Stimulated activated CD8-positive, alpha-beta memory T cell treated with anti-CD3 and anti-CD28 coated beads, Interleukin-4, amount 100 ng/mL, for 4 hours (primary cell): ENCODE results near the gene CDYL.

Source experiments
- DNase-seq, 2 donors: peaks; one replicate each; pipeline ENCODE4 v3.0.0-alpha.2; 2020; ENCODE audit warnings: low read depth in 2 of 2, low spot score in 1 of 2

Gene CDYL

GRCh38 chr6:4774296-4774695, 1.9 kb upstream of the CDYL start:
- no peak for DNase-seq

DNA sequence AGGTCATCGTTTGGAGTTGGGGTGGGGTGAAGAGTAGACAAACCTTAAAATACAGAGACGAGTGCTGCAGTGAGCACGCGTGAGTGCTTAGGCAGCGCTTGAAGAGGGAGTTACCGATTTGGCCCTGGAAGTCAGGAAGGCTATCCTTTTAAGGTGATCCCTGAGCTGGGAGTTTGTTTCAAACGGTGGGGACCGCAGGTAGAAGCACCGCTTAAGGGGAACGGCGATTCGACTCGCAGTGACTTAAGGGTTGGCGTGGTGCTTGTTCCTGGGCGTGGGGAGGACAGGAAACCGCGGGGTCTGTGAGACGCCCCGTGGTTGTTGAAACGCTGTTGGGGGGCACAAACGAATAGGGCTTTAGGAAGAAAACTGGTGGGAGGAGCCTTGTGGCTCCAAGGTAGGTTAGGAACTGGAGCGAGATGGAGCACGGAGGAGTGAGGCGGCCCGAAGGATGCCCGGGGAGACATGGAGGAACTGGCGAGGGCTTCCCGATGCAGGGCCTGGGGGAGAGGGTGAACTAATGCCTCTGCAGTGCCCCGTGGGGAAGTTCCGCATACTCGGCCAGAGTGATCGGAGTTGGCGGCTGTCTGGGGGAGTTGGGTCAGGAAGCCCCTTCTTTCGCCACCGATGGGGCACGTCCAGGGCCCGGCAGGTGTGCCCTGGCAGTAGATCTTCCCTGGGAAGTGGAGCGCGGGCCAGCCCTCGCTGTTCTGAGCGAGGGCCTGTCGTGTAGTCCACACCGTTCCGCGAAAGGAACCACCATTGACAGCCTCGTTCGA, 1.3 kb upstream of the CDYL start:
- no peak for DNase-seq

DNA sequence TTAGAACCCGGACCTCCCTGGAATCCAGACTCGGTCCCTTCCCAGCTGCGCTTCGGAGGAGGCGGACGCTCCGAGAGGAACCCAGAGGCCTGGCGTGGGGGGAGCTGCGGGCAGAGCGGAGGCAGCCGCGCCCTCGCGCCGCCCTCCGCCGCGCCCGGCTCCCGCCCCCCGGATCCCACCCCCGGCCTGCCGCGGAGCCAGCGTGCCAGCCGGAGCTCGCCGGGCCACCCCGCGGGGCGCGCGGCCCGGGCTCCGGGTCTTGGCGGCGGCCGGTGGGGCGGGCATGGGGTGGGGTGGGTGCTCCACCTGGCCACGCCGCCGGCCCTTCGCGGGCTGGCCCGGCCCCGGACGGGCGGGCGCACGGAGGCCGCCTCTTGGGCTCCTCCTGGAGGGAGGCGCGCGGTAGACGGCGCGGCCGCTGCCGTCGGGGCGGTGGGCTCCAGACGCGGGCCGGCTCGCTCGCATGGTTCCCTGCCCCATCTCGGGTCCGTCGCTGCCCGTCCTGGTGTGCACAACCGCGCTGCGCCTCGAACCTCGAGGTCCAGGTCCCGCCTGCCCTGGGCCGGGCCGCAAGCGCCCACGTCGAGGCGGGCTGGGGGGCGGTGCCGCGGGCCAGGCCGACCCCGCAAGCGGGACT, 592 bp upstream of the CDYL start:
- peak; percentile 33 to 46 for DNase-seq

DNA sequence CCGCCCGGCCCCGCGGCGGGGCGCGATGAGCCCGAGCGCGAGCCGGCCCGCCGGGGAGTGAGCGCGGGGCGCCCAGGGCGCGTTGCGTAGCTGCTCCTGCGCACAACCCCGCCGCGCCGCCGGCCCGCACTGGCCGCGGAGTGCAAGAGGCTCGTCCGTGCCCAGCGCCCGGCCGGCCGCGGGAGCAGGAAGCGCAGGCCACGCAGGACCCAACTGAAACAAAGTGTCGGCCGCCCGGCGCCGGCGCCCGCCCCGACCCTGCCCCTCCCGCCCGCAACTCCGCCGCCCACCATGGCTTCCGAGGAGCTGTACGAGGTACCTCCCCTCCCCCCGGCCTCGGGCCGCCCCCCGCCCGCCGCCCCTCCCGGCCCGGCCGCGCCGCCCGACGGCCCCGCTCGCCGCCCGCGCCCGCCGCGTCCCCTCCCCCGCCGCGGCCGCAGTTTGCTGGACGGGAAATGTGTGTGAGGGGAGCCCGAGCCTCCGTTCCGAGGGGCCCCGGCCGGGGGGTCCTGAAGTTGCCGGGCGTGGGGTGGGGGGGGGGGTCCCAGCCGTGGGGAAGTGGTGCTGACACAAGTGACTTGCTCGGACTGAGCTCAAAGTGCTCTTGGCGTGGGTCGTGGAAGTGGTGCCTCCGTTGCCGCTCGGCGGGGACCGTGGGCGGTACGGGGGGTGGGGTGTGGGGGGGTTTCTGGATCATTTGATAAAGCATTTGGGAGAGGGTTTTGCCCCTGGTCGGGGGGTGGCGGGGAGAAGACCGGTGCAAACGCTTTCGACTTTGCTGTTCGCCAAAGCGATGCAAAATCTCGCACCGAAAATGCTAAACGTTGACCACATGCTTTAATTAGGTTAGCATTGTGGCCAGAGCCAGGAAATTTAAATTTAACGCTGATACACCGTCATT, 539 bp downstream of the CDYL start:
- peak in 1 of 2 donors; percentile 18 for DNase-seq

- no peak for DNase-seq
Observed at GRCh38 chr6:4777394-4777935, 1.3 kb downstream of the CDYL start.

DNA sequence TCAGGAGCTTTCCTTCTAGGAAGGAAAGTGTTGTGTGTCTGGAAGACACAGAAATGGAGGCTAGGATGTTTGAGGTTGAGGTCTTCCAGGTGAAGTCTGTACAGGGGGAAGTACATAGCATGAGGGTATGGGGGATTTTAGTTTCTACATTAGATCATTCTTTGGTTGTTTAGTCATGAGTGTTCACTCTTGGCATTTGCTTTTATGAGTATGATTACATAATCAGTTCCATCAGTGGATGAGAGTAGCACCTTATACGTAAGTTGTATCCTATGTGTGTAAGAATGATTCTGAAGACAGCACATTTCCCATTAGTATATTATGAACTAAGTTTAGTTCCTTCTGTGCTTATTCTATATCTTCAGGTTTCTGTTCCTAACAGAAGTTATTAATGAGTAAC, 1.9 kb downstream of the CDYL start:
- DNase-seq = no peak

- no peak for DNase-seq
Observed at GRCh38 chr6:4780360-4780812, 4.2 kb downstream of the CDYL start.

GRCh38 chr6:4781426-4781825, 5.2 kb downstream of the CDYL start:
- DNase-seq = no peak

- DNase-seq = no peak
Observed at GRCh38 chr6:4781967-4782575, 5.9 kb downstream of the CDYL start.

DNA sequence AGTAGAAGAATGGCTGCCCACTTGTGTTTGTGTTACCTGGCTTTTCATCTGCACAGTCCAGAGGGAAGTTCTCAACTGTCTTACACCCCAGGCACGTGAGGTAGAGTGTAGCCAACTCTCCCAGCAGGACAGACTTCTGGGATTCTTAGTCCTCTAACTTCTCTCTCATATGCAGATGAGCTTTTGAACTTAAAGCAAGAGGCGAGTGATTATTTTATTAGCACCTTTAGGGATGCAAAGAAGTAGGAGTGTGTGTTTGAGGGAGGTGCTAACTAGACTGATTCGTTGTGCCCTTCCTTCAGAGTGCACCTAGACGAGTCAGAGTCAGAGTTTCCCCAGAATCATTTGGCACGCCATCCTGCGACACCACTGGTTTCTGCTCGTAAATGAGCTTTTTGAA, 10.8 kb downstream of the CDYL start:
- DNase-seq = no peak

GRCh38 chr6:4788482-4788881, 12.3 kb downstream of the CDYL start:
- DNase-seq = no peak

GRCh38 chr6:4788953-4789584, 12.9 kb downstream of the CDYL start:
- DNase-seq = no peak

DNA sequence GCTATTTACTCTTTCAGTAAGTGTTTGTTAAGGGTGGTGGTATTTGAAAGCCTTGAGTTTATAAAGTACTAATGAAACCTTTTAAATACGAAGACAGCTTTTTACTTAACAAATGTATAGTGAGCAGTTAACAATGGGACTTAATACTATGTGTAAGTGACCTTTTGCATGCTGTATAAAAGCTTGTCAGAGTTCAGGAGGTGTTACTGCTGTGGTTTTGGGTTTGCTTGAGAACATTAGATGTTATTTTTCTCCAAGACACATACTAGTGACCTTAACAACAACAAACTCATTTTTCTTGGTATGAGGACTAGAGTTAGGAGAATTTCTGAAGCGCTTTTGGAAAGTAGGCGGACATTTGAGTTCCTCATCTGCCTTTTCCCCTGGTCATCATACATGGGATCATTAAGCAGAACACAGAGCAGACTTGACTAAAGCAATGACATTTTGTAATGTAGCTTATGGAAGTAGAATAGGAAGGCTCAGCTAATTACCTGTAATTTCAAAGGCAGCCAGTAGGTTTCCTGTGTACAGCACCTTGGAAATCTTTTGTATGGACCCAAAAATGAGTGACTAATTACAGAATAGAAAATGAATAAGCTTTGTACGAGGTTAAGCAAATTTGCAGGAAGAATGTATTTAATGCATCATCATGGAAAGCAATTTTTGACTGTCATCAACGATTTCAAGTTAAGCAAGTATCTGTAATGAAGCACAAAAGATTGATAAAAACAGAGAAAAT, 14.1 kb downstream of the CDYL start:
- DNase-seq = no peak

- no peak for DNase-seq
Observed at GRCh38 chr6:4794140-4794707, 18.0 kb downstream of the CDYL start.

DNA sequence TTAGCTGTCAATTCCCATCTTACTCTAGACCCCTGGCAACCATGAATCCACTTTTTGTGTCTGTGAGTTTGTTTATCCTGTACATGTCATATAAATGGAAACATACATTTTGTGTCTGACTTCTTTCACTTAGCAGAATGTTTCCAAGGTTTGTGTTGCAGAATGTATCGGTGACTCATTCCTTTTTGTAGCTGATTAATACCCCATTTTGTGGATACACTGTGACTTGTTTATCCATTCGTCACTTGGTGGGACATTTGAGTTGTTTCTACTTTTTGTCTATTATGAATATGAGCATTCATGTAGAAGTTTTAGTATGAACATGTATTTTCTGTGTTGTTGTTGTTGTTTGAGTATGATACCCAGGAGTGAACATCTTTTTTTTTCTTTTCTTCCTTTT, 21.4 kb downstream of the CDYL start:
- no peak for DNase-seq

GRCh38 chr6:4799912-4800311, 23.7 kb downstream of the CDYL start:
- DNase-seq = no peak

- DNase-seq = no peak
Observed at GRCh38 chr6:4800662-4801061, 24.5 kb downstream of the CDYL start.

DNA sequence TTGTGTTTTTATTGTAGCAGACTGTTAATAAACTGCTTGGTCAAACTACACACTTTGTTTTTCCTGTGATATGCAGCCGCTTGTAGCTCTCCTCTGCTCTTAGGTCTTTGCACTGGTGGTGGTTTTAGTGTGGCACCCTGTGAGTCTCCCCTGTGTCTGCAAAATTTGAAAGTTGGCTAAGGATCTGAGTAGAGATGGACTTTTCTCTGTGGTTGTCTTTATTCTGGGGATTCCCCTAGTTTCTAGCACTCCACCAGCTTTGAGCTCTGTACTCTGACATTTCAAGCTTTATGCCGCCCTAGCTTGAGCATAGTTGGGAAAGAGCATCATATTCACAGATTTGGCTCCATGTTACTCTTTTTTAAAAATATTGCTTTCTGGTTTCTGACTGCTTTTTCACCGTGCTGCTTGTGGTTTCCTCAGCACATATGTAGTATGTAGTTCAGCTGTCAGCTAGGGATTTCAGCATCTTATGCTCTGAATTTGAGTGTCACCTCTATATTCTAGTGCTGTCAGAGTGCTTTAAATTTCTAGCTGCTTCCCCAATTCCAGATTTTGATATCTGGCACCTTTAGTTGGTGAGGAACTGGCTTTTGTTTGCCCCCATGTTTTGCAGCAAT, 25.4 kb downstream of the CDYL start:
- DNase-seq = no peak

DNA sequence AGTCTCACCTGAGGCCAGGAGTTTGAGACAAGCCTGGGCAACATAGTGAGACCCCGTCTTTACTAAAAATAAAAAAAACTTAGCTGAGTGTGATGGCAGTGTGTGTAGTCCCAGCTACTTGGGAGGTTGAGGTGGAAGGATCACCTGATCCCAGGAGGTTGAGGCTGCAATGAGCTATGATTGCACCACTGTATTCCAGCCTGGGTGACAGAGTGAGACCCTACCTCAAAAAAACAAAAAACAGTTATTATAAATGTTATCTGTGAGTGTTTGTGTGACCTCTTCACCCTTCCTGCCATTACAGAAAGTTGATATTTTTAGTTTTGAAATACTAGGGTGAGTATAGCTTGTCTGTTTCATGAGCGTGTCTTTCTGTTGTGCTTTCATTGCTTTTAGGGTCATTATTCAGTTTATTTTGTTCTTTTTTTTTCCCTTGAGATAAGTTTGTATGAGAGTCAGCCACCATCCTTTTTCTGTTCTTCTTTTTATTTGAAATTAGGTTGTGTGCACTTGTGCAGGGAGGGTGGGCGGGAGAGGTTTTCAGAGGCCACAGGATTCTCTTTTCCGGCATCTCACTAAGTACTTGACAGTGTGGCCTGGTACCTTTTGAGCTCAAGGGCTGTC, 26.2 kb downstream of the CDYL start:
- DNase-seq = no peak
